NB4 (cell line): Measurements from ENCODE around the gene ZEB2.

ENCODE experiments used
- DNase-seq: peaks from one replicate; pipeline ENCODE4 v3.0.0; 2010; ENCODE audit warnings: low read depth
- H3K4me3 ChIP-seq: one replicate; pipeline ENCODE4 v1.5.1; 2011; ENCODE audit warnings: mild to moderate bottlenecking, low read depth, low read length, moderate library complexity
- MAX ChIP-seq: IDR thresholded peaks from 2 replicates; pipeline ENCODE4 v1.6.1; 2011; ENCODE audit warnings: low read depth, low read length
- MYC ChIP-seq: IDR thresholded peaks from 2 replicates; pipeline ENCODE4 v1.6.1; 2011; ENCODE audit warnings: low read depth, low read length
- POLR2A ChIP-seq: IDR thresholded peaks from 2 replicates; pipeline ENCODE4 v1.6.1; 2011; ENCODE audit warnings: mild to moderate bottlenecking; ENCODE audit not compliant: insufficient read length; ENCODE audit errors: extremely low read depth
- TF ChIP-seq, protein P1 (sequence below): IDR thresholded peaks from one replicate; pipeline ENCODE4 v1.5.1; 2012; ENCODE audit warnings: low read depth, low read length

Gene ZEB2

GRCh38 chr2:144510294-144510991 is 9.5 kb downstream of the ZEB2 start:
- H3K4me3 ChIP-seq = peak overlapping the region; percentile 69
- DNase-seq = no peak
- TF ChIP-seq MAX (no peak), POLR2A (no peak), MYC (no peak)
- TF ChIP-seq, protein P1, sequence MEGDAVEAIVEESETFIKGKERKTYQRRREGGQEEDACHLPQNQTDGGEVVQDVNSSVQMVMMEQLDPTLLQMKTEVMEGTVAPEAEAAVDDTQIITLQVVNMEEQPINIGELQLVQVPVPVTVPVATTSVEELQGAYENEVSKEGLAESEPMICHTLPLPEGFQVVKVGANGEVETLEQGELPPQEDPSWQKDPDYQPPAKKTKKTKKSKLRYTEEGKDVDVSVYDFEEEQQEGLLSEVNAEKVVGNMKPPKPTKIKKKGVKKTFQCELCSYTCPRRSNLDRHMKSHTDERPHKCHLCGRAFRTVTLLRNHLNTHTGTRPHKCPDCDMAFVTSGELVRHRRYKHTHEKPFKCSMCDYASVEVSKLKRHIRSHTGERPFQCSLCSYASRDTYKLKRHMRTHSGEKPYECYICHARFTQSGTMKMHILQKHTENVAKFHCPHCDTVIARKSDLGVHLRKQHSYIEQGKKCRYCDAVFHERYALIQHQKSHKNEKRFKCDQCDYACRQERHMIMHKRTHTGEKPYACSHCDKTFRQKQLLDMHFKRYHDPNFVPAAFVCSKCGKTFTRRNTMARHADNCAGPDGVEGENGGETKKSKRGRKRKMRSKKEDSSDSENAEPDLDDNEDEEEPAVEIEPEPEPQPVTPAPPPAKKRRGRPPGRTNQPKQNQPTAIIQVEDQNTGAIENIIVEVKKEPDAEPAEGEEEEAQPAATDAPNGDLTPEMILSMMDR = no peak

DNA sequence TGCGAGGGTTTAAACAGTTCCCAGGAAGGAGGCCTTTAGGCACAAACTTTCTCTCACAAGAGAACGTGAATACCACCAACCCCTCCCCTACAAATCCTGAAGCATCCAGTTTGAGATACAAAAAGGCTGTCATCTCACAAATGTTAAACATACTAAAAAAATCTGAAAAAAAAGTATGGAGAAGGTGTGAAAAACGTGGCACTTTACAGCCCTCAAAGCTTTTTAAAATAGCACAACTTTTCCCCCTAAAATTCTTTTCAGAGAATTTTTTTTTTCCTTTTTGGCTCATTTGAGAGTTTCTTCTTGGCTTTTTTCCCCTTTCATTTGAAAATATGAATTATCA is 10.1 kb downstream of the ZEB2 start:
- H3K4me3 ChIP-seq = no peak overlapping the region
- no peak for DNase-seq
- TF ChIP-seq MAX (no peak), POLR2A (no peak), MYC (no peak)
- TF ChIP-seq, protein P1 = no peak

DNA sequence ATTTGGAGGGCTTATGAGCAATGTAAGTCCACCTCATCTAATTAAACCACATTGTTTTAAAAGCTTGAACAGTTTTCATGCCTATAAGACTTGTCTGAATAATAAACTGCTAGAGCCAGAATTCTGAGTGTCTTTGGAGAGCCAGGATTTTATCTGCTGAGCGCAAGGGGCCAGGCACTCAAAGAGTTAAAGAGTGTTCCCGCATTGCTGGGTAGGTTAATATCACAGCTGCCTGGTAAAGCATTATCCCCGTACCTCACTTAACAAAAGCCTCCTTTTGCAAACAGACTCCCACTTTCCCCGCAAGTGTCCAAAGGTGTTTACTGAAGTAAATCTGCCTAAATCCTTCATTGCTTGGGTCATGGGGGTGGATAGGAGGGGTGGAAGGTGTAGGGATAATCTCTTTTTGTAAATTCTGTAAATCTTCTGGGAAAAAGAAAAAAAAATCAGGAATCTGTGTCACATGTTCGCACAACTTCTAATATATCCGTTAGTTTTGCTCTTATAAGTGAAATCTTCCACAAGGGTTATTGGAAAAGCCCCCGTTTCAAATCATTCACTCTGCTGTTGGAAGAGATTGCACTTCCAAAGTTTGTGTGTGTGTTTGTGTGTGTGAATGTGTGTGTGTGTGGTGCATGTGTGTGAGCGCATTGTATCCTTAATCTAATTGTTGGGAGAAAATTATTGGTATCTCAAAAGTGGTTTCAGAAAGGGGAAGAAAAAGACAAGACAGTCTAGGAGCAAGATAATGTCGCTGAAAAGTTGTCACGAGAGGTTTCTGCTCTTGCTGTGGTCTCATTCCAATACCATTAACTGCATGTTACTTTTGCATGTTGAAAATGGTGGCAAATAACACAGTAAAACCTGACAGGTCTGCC is 10.7 kb downstream of the ZEB2 start:
- no peak overlapping the region for H3K4me3 ChIP-seq
- DNase-seq = no peak

DNA sequence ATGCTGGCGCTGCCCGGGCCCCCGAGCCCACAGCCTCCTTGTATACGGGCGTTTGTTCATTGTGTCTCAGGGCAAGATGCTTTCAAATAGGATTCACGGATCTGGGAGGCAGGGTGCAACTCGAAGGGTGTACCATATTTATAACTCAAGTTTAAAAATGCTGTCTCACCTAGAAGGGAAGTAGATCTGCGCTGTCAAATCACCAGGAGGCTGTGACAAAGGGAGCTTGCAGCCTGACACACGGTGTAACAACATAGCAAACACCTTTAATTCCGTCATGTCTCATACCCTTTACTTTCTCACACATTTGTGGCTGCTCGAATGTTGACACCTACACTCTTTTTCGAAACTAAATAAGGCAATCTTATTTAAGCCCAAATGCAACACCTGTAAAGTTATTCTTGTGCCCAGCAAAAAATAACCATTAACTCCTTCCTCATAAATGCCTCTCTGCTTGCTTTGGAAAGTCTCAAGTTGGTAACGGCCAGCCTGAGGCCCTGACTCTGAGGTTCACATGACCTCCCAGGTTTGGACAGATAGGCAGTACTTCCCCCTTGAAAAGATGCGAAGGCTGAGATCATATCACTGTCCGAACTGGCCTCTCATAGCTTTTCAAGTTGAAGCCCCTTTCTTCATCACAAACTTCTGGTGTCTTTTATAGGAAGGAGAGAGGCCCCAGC is 11.6 kb downstream of the ZEB2 start:
- TF ChIP-seq, protein P1 = no peak
- TF ChIP-seq POLR2A (no peak), MAX (peak; percentile 29; the same call in 1 of the 2 replicates), MYC (no peak)
- no peak overlapping the region for H3K4me3 ChIP-seq
- peak; percentile 50 for DNase-seq

More for the DNA sequence above, 10.7 kb downstream of the ZEB2 start:
- TF ChIP-seq MAX (no peak), POLR2A (no peak), MYC (no peak)
- TF ChIP-seq, protein P1 = no peak

DNA sequence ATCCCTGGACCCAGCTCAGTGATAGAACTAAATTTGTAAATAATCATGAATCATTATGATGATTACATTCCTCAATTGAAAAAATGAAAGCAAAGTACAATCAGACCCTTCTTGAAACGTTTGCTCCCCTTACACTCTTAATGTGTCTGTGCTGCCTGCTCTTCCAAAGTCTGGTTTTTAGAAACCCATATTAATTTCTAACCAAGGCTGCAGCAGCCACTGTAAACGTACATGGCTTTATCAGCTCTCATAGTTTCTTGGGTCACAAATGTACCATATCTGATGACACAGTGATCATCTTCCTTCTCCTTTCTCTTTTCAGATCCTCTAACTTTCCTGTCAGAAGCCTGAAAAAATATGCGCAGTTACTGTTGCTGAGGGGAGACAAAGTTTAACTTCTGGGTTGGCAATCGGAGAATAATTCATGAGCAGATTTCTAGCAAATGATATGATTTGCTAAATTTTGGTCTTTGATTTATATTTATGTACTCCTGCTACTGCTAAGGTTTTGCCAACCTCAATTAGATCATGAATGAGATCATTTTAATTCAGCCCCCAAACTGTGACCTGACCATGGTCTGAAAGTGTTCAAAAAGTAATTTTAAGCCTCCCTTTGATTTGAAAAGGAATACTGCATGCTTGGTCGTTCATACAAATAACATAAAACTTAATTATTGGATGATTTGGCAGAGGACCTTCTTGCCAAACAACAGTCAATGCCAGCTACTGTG is 12.3 kb downstream of the ZEB2 start:
- TF ChIP-seq MYC = no peak
- TF ChIP-seq, protein P1 = no peak
- TF ChIP-seq POLR2A = no peak
- TF ChIP-seq MAX = no peak
- H3K4me3 ChIP-seq = peak overlapping the region; percentile 4
- no peak for DNase-seq
